ENCODE results near the gene ADCY5. TPM values are rescaled to one million over a fixed set of nuclear protein-coding genes. Genes with fewer than 3 reads are reported as not detected.

Gene ADCY5
- total RNA-seq, 2 donors from 2014 or later, result 3.9 to 5.2 TPM

- H3K36me3 ChIP-seq (ENCODE audit: control insufficient read depth, insufficient read depth, low read length), result no peaks in the 10 kb centered on the region
- 90 to 91% methylated on average over 11 to 20 of the region's 20 CpGs for WGBS, 2 experiments (ENCODE audit: insufficient coverage in 1 of 2, insufficient read length in 1 of 2)
- H3K4me1 ChIP-seq (ENCODE audit: control insufficient read depth, insufficient read depth, low read length), result no peaks in the 10 kb centered on the region
- H3K9me3 ChIP-seq (ENCODE audit: control insufficient read depth, low read length), result no peaks in the 10 kb centered on the region
- DNase-seq, result no peak
- H3K27me3 ChIP-seq (ENCODE audit: control insufficient read depth, insufficient read depth, low read length, poor library complexity, severe bottlenecking), result peaks cover 3% of the 10 kb centered on the region
- H3K4me3 ChIP-seq (ENCODE audit: low read length), result no peak overlapping the region
- Mint-ChIP-seq H3K36me3 (ENCODE audit: low read depth) (no peaks in the 10 kb centered on the region), H3K27me3 (ENCODE audit: insufficient read depth) (no peaks in the 10 kb centered on the region), H3K4me1 (no peaks in the 10 kb centered on the region), H3K9me3 (no peaks in the 10 kb centered on the region), H3K27ac (peak overlapping the region; percentile 49), H3K4me3 (no peak overlapping the region)
- H3K9ac ChIP-seq (ENCODE audit: extremely low read depth, low read length, poor library complexity, severe bottlenecking), result no peak overlapping the region
- TF ChIP-seq CTCF (conservative IDR thresholded peaks at IDR 0.05), result no peak
- no peak overlapping the region for H3K27ac ChIP-seq (ENCODE audit: low read depth, low read length)
These were observed 29.6 kb downstream of the ADCY5 start for GRCh38 chr3:123419181-123419849.

- Mint-ChIP-seq H3K9me3 (no peaks in the 10 kb centered on the region), H3K27me3 (ENCODE audit: insufficient read depth) (no peaks in the 10 kb centered on the region), H3K36me3 (ENCODE audit: low read depth) (no peaks in the 10 kb centered on the region), H3K4me1 (peaks cover 10% of the 10 kb centered on the region), H3K27ac (no peak overlapping the region), H3K4me3 (no peak overlapping the region)
- no peak overlapping the region for H3K4me3 ChIP-seq (ENCODE audit: low read length)
- no peaks in the 10 kb centered on the region for H3K9me3 ChIP-seq (ENCODE audit: control insufficient read depth, low read length)
- DNase-seq, result no peak
- 88 to 92% methylated on average over 5 to 6 of the region's 6 CpGs for WGBS, 2 experiments (ENCODE audit: insufficient coverage in 1 of 2, insufficient read length in 1 of 2)
- H3K9ac ChIP-seq (ENCODE audit: extremely low read depth, low read length, poor library complexity, severe bottlenecking), result no peak overlapping the region
- no peak for TF ChIP-seq CTCF (conservative IDR thresholded peaks at IDR 0.05)
- H3K36me3 ChIP-seq (ENCODE audit: control insufficient read depth, insufficient read depth, low read length), result no peaks in the 10 kb centered on the region
- peaks cover 3% of the 10 kb centered on the region for H3K27me3 ChIP-seq (ENCODE audit: control insufficient read depth, insufficient read depth, low read length, poor library complexity, severe bottlenecking)
- no peak overlapping the region for H3K27ac ChIP-seq (ENCODE audit: low read depth, low read length)
- no peaks in the 10 kb centered on the region for H3K4me1 ChIP-seq (ENCODE audit: control insufficient read depth, insufficient read depth, low read length)
These were observed 32.2 kb downstream of the ADCY5 start for GRCh38 chr3:123416647-123417046.

GRCh38 chr3:123416173-123416572 lies 32.7 kb downstream of the ADCY5 start:
- no peak for TF ChIP-seq CTCF (conservative IDR thresholded peaks at IDR 0.05)
- peaks cover 2% of the 10 kb centered on the region for H3K4me1 ChIP-seq (ENCODE audit: control insufficient read depth, insufficient read depth, low read length)
- no peak for DNase-seq
- no peak overlapping the region for H3K9ac ChIP-seq (ENCODE audit: extremely low read depth, low read length, poor library complexity, severe bottlenecking)
- no peak overlapping the region for H3K4me3 ChIP-seq (ENCODE audit: low read length)
- Mint-ChIP-seq H3K9me3 (no peaks in the 10 kb centered on the region), H3K27ac (no peak overlapping the region), H3K36me3 (ENCODE audit: low read depth) (no peaks in the 10 kb centered on the region), H3K27me3 (ENCODE audit: insufficient read depth) (no peaks in the 10 kb centered on the region), H3K4me3 (no peak overlapping the region), H3K4me1 (peaks cover 15% of the 10 kb centered on the region)
- no peak overlapping the region for H3K27ac ChIP-seq (ENCODE audit: low read depth, low read length)
- no peaks in the 10 kb centered on the region for H3K9me3 ChIP-seq (ENCODE audit: control insufficient read depth, low read length)
- H3K36me3 ChIP-seq (ENCODE audit: control insufficient read depth, insufficient read depth, low read length), result no peaks in the 10 kb centered on the region
- H3K27me3 ChIP-seq (ENCODE audit: control insufficient read depth, insufficient read depth, low read length, poor library complexity, severe bottlenecking), result peaks cover 3% of the 10 kb centered on the region
- 92 to 95% methylated on average over 2 to 4 of the region's 4 CpGs for WGBS, 2 experiments (ENCODE audit: insufficient coverage in 1 of 2, insufficient read length in 1 of 2)
